ENCODE data around the gene TLE6.

GRCh38 chr19:2952953-2953481 is 24.3 kb upstream of the TLE6 start:
- TF ChIP-seq CTCF (IDR thresholded peaks at IDR 0.05 in 4 of 5, conservative IDR thresholded peaks at IDR 0.05 in 1 of 5), result no peak
- TF ChIP-seq POLR2A (IDR thresholded peaks at IDR 0.05), result no peak
